Upper lobe of left lung (tissue), 6 donors: Measurements from ENCODE around the gene ITCH. TPM values are rescaled to one million over a fixed set of nuclear protein-coding genes. Genes with fewer than 3 reads are reported as not detected.

Source experiments
- ATAC-seq, 2 donors: fragments of 200-7000 bp; cut with Tn5 transposase; one replicate each; pipeline ENCODE4 v1.9.1; 2022; ENCODE audit warnings: mild to moderate bottlenecking in 2 of 2, moderate library complexity in 2 of 2; ENCODE audit not compliant: low FRiP score in 2 of 2
- DNase-seq, 2 donors: peaks; one replicate each; pipeline ENCODE4 v3.0.0-alpha.2; 2019 to 2020
- H3K27ac ChIP-seq, 4 donors: fragments of 200-600 bp; sonication (generic); one replicate each; pipeline ENCODE4 v1.5.1; 2016 to 2019
- H3K27me3 ChIP-seq, 4 donors: fragments of 200-600 bp; sonication (generic); one replicate each; pipeline ENCODE4 v1.5.1; 2017 to 2019
- H3K36me3 ChIP-seq, 4 donors: fragments of 200-600 bp; sonication (generic); one replicate each; pipeline ENCODE4 v1.5.1; 2016 to 2019
- H3K4me1 ChIP-seq, 4 donors: fragments of 200-600 bp; sonication (generic); one replicate each; pipeline ENCODE4 v1.5.1; 2018 to 2019
- H3K4me3 ChIP-seq, 4 donors: fragments of 200-600 bp; sonication (generic); one replicate each; pipeline ENCODE4 v1.5.1; 2017 to 2019; ENCODE audit warnings: mild to moderate bottlenecking in 2 of 4, moderate library complexity in 1 of 4
- H3K9me3 ChIP-seq, 4 donors: fragments of 200-600 bp; sonication (generic); one replicate each; pipeline ENCODE4 v1.5.1; 2018 to 2019
- CTCF ChIP-seq, 6 experiments: fragments of 450-650 bp in 4 of 6; fragments of 200-600 bp in 2 of 6; sonication (generic) in 2 of 6; IDR thresholded peaks; one replicate each; pipeline ENCODE4 v1.5.1; 2016 to 2019; ENCODE audit warnings: antibody characterized with exemption in 6 of 6
- EP300 ChIP-seq, 4 donors: sonication (generic); formaldehyde crosslinking; IDR thresholded peaks; one replicate each; pipeline ENCODE4 v1.5.1; 2017; ENCODE audit warnings: antibody characterized with exemption in 4 of 4, control low read depth in 2 of 4
- POLR2A ChIP-seq, 4 donors: fragments of 450-650 bp; IDR thresholded peaks; one replicate each; pipeline ENCODE4 v1.5.1; 2016 to 2017; ENCODE audit warnings: antibody characterized with exemption in 4 of 4, mild to moderate bottlenecking in 2 of 4
- POLR2AphosphoS5 ChIP-seq, 2 donors: sonication (generic); formaldehyde crosslinking; IDR thresholded peaks; one replicate each; pipeline ENCODE4 v1.5.1; 2017; ENCODE audit warnings: antibody characterized with exemption in 2 of 2
- WGBS, 2 donors: methylation state at CpG; one replicate each; pipeline ENCODE4 v1.1.5; 2017 to 2018; 5-methylcytosine and 5-hydroxymethylcytosine counted together
- total RNA-seq, 6 donors: library from RNA; depleted of rRNA in 4 of 6; stranded (reverse); fragments of >200 nt in 4 of 6; gene quantifications; one replicate each; pipeline versions ENCODE4 v1.1.0 to v1.2.1, GENCODE V29; 2016 to 2021
- donor health status: DM: no; HTN: no; CAD: no; lungs with moderate emphysema.
- donor health status: DM: no; HTN: yes; CAD: no; lungs with severe emphysema.

Gene ITCH
- total RNA-seq, 6 donors from 2014 or later, result 26.6 to 57.2 (median 45.5) TPM

- ATAC-seq, result no peak
- TF ChIP-seq POLR2A (IDR thresholded peaks at IDR 0.05) (no peak), POLR2AphosphoS5 (IDR thresholded peaks at IDR 0.05) (no peak), CTCF (IDR thresholded peaks at IDR 0.05) (no peak), EP300 (IDR thresholded peaks at IDR 0.05) (no peak)
- WGBS, 2 donors, result 88 to 92% methylated on average over 2 of the region's 2 CpGs
Measured at GRCh38 chr20:34388678-34389077, 25.6 kb downstream of the ITCH start.

GRCh38 chr20:34389206-34389953 is 26.3 kb downstream of the ITCH start:
- DNase-seq (no peak), ATAC-seq (no peak)
- Histone ChIP-seq H3K27me3 (no peaks in the 10 kb centered on the region), H3K9me3 (no peaks in the 10 kb centered on the region), H3K4me1 (peaks cover 15 to 41% (median 28%) of the 10 kb centered on the region in 4 donors), H3K4me3 (no peak overlapping the region), H3K36me3 (peaks cover 0 to 21% (median 4%) of the 10 kb centered on the region in 4 donors), H3K27ac (no peak overlapping the region)
- no peak for TF ChIP-seq POLR2AphosphoS5 (IDR thresholded peaks at IDR 0.05)
- TF ChIP-seq EP300 (IDR thresholded peaks at IDR 0.05), result no peak
- no peak for TF ChIP-seq CTCF (IDR thresholded peaks at IDR 0.05)
- no peak for TF ChIP-seq POLR2A (IDR thresholded peaks at IDR 0.05)
- WGBS, 2 donors, result 83 to 98% methylated on average over 2 of the region's 2 CpGs

More at GRCh38 chr20:34388678-34389077, 25.6 kb downstream of the ITCH start:
- no peak for DNase-seq
- H3K9me3 ChIP-seq, result no peaks in the 10 kb centered on the region
- H3K27ac ChIP-seq, result no peak overlapping the region
- H3K36me3 ChIP-seq, result peaks cover 0 to 14% (median under 1%) of the 10 kb centered on the region in 4 donors
- H3K27me3 ChIP-seq, result no peaks in the 10 kb centered on the region
- no peak overlapping the region for H3K4me3 ChIP-seq
- peaks cover 15 to 41% (median 28%) of the 10 kb centered on the region in 4 donors for H3K4me1 ChIP-seq

GRCh38 chr20:34389954-34390555 is 27.0 kb downstream of the ITCH start:
- ATAC-seq (no peak), DNase-seq (no peak)
- H3K4me1 ChIP-seq, result peaks cover 15 to 41% (median 27%) of the 10 kb centered on the region in 4 donors
- H3K27ac ChIP-seq, result no peak overlapping the region
- 97% methylated on average over 3 of the region's 3 CpGs for whole genome bisulfite sequencing, 2 donors
- H3K4me3 ChIP-seq, result no peak overlapping the region
- H3K36me3 ChIP-seq, result peaks cover 0 to 27% (median 11%) of the 10 kb centered on the region in 4 donors
- TF ChIP-seq EP300 (IDR thresholded peaks at IDR 0.05), result no peak
- TF ChIP-seq POLR2AphosphoS5 (IDR thresholded peaks at IDR 0.05), result no peak
- no peak for TF ChIP-seq POLR2A (IDR thresholded peaks at IDR 0.05)
- TF ChIP-seq CTCF (IDR thresholded peaks at IDR 0.05), result no peak
- H3K27me3 ChIP-seq, result no peaks in the 10 kb centered on the region
- no peaks in the 10 kb centered on the region for H3K9me3 ChIP-seq

GRCh38 chr20:34396408-34396807 is 33.3 kb downstream of the ITCH start:
- Histone ChIP-seq H3K27ac (no peak overlapping the region), H3K4me3 (no peak overlapping the region), H3K27me3 (no peaks in the 10 kb centered on the region), H3K4me1 (peaks cover 0 to 5% (median 2%) of the 10 kb centered on the region in 4 donors), H3K36me3 (peaks cover 0 to 54% (median 24%) of the 10 kb centered on the region in 4 donors), H3K9me3 (no peaks in the 10 kb centered on the region)
- WGBS, 2 donors, result 96 to 99% methylated on average over 5 of the region's 5 CpGs
- DNase-seq (no peak), ATAC-seq (no peak)
- TF ChIP-seq CTCF (IDR thresholded peaks at IDR 0.05) (no peak), POLR2AphosphoS5 (IDR thresholded peaks at IDR 0.05) (no peak), EP300 (IDR thresholded peaks at IDR 0.05) (no peak), POLR2A (IDR thresholded peaks at IDR 0.05) (no peak)
